OCI-M1 (cell line): Measurements from ENCODE around the gene SEMA3B.
A peak's percentile ranks its signal among the peaks of the same experiment; 100 is the strongest.
"Not testable (repeated sequence)": the region's sequence is repeated elsewhere in the genome, so short reads cannot be mapped to it uniquely, and the experiment has no call there.

ENCODE experiments used
- DNase-seq: peaks from one replicate; lab custom pipeline; 2025; lab: John Stamatoyannopoulos, UW

SEMA3B gene

DNA sequence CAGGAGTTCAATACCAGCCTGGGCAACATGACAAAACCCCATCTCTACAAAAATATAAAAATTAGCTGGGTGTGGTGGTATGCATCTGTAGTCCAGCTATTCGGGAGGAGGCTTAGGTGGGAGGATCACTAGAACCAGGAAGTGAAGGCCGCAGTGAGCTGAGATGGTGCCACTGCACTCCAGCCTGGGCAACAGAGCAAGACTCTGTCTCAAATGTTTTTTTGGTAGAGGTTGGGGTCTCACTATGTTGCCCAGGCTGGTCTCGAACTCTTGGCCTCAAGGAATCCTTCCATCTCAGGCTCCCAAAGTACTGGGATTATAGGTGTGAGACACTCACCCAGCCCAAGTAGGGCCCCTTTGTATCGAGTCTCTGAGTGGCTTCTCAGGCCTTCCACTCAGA, 25.1 kb downstream of the SEMA3B start:
- no peak for DNase-seq

DNA sequence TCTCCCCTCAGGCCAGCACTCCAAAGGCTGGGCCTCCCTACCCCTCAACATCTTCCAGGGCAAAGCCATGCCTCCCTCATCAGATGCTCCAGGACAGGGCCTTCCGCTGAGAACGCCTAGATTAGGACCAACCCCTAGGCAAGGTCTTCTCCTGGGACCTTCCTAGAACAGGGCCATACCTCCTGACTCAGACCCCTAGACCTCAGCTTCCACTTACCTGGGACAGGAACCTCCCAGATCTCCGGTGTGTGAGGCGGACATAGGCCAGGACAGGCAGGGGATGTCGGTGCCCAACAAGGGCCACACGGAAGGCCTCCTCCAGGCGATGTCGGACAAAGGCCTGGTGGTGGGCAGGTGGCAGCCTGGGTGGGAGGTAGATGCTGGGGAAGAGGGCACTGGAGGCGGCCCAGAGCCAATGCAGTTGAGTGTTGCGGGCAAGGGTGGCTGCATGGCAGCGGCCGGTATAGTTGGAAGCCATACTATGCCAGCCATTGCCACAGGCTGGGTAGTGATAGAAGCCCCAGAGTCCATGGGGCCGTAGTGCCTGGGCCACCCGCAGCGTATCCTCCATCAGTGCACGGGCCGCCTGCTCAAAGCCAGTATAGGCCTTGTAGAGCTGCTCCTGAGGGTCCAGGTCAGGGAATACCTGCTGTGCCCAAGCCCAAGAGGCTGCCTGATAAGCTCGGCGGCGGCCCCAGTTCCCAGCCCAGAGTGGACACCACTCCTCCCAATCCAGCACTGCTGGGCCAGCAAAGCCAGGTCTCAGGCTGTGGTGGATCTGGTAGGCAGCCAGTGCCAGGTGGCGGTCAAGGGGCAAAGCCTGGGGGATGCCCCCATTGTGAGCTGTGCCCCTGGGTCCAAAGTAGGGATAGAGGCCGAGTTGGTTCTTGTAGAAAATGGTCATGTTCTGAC, 25.8 kb downstream of the SEMA3B start:
- DNase-seq, result no peak

DNA sequence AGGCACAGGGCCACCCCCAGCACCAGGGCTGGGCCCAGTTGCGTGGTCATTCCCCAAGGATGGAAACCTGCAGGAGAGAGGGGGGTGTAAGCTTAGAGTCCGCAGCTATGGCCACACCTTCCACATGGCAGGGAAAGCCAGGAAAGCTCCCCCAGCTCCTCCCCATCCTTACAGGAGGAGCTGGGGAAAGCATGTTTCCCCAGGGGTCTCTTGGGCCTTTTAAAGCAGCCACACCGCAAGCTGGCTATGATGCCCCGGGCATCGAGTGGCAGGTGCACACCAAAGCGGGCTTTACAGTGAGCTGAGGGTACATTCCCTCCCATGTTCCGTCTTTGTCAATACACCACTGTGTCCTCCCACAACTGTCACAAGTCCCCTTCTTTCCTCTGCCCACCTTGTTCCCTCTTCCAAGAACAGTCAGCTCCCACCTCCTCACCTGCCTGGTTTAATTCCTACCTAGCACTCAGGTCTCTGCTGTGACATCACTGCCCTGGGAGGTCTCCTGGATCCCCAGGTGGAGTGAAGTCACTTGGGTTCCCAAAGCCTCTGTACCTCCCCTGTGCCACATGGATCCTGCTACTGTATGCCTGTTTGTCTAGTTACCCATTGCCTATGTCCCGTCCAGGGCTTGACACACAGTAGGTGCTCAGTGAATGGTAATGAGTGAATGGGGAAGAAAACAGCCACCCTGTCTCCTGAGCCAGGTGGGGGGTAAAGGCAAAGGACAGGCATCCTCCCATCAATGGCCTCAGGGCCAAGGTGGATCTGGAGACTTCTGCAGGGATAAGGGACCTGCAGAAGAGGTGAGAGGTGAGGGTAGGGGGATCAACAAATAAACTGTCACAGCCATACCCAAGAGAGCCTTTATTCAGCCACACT, 26.8 kb downstream of the SEMA3B start:
- no peak for DNase-seq

DNA sequence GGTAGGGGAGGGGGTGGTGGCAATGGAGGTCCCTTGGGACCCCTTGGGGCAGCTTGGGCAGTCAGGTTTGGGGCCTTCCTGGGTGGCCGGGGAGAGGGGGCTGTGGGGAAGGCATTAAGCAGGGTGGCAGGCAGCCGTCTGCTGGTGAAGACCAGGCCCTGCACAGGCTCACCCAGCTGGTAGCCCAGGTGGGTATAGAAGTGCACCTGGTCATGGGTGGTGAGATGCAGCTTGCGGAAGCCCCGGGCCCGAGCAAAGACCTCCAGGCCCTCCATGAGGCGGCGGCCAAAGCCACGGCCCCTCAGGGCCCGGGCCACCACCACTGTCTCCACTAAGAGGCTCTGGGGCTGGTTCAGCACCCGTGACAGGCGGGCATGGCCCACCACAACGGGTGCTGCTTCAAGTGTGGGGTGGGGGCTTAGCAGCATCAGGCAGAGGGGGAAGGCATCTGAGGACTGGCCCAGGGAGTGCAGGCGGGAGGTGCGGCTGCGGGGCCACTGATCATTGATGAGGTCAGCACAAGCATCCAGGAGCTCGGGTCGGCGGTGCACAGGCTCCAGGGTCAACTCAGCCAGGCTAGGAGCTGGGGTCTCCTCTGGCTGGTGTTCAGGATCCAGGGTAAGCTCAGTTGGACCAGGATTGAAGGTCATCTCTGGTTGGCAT, 27.9 kb downstream of the SEMA3B start:
- no peak for DNase-seq

DNA sequence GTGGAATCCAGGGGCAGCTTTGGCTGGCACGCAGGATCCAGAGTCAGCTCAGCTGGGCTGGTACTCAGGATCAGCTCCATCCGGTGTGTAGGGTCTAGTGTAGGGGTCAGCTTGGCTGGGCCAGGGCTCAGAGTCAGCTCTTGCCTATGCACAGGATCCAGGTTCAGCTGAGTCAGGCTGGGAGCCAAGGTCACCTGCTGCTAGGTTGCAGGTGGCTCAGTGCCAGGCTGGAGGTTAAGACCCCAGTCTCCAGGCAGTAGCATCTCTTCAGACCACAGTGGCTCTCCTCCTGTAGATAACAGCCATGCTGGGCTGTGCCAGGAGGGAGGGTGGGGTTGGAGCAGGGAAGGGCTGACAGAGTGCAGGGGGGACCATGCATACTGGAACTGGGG, 28.4 kb downstream of the SEMA3B start:
- DNase-seq, result no peak

DNA sequence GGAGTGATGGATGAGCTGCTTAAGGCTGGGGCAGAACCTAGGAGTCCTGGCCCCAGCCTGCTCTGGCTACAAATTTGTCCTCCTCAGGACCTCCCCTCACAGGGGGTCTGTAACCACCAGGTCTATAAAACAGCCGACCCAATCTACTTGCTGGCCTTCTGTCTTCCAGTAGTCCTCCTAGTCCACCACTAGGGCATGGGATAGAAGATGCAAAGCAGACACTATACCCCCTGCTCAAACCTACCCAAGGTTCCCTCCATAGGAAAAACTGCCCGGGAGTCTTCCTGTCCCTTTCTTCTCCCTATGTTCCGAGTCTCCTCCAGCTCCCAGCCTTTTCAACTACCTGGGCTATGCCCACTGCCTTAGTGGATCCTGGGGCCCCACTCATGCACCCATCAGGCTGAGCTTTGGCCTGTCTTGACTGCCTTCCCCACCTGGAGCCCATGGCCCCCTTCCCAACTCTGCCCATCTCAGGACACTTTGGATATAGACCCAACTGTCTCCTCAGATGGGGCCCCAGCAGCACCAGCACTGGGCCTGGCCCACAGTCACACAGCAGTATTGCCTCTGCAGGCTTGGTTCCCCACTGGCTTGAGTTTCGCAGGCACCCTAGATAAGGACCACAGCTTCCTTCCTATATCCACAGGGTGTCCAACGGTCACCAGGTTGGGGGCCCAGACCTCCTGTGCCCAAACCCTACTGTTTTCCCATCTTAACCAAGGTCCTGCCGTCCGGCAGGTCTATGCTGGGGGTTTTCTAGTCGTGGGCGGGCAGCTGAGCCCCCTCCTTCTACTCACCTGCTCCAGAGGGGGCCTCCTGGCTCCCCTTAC, 29.2 kb downstream of the SEMA3B start:
- peak; percentile 35 for DNase-seq

DNA sequence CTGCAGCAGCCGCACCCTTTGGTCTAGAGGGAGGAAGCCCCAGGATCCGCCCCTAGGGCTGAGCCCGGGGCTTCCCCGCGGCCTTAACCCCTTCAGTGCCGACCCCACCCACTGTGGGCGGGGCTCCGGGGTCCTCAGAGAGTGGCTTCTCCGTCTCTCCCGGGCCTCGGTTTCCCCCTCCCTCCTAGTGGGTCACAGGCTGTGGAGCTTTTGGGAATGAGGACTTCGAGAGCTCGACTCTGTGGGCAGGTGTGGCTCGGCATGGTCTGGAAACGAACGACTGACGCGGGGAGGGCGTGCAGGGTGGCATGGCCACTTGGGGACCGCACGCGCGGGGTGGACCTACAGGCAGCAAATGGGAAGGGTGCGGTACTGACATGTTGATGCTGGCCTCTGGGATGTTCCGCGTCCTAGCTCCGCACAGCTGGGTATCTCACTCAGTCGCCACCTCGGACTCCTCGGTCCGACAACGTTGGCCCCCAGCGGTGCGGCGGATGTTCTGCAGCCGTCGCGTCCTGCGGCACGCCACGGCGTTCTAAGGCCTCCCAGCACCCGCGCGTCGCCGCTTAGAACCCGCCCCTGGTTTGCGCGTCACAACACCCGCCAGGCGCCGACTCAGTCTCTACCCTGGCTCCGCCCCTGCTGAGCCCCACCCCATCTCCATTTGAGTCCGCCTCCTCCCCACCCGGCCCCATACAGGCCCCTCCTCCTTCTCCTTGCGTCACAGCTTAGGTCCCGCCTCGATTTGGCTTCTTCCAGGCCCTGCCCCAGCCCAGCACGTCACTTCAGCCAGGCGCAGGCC, 30.1 kb downstream of the SEMA3B start, which contains the start of the genes HYAL3 and NAA80:
HYAL3 (minus strand) TSS at position 570 of the 802 bp plus-strand sequence. CDS start 3,803 bp downstream, outside the sequence.
NAA80 (minus strand) TSS at position 570 of the 802 bp plus-strand sequence. CDS start 1,942 bp downstream, outside the sequence.
- DNase-seq, result peak; percentile 98

DNA sequence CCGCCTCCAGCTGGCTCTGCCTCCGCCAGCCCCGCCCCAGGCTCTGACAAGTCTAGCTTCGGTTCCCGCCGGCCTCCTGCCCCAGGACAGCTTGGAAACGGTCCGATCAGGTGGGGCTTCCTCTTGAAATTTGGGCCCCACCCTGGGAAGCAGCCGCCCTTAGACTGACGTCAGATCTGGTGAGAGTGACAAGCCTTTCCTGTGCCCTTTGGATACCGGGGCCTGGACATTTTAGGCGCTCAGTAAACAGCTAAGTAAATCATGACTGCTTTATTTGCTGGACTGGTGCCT, 30.6 kb downstream of the SEMA3B start:
- no peak for DNase-seq

DNA sequence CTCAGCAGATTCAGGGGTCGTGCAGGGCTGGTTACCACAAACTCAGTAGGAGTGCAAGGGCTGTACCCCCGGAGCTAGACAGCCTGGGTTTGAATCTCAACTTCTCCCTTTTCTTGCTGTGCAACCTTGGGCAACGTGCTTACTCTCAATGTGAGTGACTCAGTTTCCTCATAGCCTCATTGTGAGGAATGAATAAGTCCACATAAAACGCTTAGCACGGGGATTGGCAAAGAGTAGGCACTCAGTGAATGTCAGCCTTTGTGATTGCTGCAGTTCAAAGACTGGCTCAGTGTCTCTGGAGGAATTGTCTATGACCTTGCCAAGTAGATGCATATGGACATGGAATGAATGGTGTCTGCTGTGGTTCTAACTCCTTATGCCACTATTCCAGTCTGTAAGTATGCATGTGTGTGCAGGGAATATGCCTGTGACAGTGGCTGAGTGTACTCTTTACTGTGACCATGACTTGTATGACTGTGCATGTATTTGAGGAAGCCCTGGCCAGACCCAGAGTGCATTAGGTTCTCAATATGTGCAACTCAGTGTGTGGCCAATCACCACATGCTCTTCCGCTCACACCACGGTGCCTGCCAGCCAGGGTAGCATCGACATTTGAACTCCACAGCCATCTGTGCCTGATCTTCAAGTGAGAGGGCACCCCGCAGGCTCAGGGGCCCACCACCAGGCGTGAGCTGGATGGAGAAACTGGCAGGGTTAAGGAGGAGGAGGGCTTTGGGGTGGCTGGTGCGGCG, 31.2 kb downstream of the SEMA3B start:
- peak; percentile 30 for DNase-seq

DNA sequence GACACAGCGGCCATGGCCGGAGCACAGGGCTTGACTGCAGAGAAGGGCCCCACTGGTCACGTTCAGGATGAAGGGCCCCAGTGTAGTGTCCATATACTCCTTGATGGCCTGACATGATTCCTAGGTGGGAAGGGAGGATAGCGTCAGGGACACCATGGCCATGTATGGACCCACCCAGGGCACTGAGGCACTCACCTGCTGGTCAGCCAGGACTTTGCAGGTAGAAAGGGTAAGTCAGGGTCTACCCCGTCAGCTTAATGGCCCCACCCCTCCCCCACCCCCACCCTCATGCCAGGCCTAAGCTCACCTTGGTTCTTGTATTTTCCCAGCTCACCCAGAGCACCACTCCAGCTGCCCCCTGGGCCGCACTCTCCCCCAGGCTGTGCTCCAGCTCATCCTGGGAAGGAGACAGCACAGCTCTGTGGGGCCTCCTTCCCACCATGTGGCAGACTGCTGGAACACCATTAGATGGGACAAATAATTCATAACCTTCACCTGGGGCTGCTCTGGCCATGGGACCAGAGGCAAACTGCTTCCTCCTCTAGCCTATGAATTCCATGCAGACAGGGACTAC, 31.8 kb downstream of the SEMA3B start:
- DNase-seq, result no peak

DNA sequence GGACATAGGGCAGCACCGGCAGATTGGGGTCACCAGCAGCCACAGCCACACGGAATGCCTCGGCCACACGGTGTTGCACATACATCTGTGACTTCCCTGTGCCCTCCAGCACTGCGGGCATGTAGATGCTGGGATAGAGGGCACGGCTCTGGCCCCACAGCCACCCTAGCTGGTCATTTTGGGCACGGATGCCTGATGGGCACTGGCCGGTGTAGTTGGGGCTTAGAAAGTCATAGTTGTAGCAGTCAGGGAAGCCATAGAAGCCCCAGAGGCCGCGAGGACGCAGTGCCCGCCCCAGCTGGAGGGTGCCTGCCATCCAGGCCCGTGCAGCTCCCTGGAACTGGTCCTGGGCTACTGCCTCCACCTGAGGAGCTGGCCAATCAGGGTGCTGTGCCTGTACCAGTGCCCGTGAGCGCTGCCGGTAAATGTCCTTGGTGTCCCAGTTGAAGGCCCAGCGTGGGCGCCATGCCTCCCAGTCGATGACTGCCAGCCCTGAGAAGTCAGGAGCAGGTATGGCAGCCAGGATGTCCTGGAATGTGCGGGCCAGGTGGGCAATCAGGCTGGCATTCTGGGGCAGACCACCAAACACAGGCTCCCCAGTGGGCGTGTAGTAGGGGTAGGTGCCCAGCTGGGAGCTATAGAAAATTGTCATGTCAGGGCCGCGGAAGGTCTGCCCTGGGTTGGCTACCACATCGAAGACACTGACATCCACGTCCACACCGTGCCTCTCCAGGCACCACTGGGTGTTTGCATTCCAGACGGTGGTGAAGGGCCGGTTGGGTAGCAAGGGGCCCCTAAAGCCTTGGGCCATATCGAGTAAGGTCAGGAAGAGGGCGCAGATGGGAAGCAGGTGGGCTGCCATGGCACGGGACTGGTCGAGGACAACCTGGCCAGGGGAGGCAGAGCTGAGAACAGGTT, 33.4 kb downstream of the SEMA3B start:
- DNase-seq, result no peak

DNA sequence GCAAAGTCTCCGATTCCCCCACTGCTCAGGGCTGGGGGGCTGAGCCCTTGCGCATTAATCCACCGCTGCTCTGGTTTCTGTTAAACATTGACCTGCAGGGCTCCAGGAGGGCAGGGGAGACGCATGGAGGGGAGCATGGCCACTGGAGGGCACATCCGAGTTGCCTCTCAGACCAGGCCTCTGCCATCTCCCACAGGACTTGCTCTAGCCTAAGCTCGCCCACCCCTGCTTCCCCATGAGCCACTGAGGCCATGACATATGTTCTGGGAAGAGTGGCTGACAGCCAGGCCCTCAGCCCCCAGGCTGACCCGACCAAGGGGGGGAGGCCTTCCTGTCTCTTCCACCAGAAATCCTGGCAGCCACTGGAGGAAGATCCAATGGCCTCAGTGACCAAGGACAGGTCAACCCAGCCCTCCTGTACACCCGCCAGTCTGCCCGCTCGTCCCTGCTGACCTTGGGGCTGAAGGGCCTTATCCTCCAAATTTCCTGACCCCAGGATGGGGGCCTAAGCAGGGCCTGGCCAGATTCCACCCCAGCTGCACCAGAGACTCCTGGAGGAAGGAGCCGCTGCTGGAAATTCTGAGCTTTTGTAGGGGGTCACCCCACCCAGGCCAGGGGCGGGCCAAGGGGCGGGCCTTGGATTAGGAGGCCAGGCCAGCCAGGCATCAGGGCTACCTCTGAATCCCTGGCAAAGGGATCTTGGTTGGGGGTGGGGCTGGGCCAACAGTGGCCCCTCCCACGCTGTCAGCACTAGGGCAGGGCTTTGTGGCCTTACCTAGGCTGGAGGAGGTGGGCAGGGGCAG, 34.3 kb downstream of the SEMA3B start, which contains the start of gene HYAL1:
HYAL1 (minus strand) TSS at position 562 of the 803 bp plus-strand sequence. CDS start 618 bp downstream, outside the sequence.
- DNase-seq, result no peak

DNA sequence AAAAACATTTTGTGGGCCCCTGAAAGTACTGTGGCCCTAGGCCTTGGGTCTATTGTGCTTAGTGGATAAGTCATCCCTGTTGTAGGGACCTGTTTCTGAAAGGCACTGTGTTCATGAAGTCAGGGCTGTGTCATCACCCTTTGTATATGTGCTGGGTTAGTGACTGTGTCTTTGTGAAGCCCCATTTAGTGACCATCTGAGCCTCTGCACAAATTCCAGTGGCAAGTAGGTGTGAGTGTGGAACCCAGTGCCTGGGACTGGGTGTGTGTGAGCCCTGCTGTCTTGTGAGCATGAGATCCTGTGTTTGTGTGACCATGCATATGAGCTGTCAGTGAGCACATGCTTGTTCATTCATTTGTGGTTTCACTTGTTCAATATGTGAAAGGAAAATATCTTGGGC, 35.7 kb downstream of the SEMA3B start:
- DNase-seq, result no peak

DNA sequence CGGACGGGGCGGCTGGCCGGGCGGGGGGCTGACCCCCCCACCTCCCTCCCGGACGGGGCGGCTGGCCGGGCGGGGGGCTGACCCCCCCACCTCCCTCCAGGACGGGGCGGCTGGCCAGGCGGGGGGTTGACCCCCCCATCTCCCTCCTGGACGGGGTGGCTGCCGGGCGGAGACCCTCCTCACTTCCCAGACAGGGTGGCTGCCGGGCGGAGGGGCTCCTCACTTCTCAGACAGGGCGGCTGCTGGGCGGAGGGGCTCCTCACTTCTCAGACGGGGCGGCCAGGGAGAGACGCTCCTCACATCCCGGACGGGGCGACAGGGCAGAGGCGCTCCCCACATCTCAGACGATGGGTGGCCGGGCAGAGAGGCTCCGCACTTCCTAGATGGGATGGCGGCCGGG, 43.1 kb downstream of the SEMA3B start:
- not testable (repeated sequence) for DNase-seq

DNA sequence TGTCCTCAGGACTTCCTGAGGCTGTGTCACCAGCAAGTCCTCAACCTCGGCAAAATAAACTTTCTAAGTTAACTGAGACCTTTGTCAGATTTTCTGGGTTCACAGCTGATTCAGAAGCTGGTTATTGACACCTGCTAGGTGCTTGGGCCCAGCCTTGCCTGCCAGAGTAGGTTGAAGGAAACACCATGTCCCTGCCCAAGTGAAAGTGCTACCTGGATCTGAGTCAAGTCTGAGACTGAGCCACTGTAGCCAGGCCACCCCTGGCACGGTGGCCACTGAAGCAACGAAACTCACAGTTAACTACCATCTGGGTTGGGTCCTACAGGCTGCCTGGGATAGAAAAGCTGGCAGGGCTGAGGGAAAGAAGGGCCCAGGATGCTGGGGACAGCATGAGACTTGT, 45.4 kb downstream of the SEMA3B start:
- DNase-seq, result no peak

DNA sequence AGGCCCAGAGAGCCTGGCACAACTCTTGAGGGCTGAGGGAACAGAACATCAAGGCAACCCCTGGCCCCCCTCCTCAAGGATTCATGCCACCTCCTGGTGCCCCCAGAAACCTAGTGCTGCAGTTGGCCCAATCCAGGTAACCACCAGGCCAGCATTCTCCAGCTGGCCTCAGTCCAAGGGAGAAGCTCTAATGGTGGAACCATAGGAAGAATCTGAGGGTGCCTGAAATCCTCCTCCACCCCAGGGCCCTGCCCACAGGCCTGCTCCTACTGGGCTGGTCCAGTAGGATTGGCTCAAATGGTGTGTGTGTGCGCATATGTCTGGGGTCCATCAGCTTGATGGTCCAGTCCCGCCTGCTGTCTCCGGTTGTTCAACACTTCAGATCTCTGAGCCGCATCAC, 45.9 kb downstream of the SEMA3B start:
- DNase-seq, result no peak

DNA sequence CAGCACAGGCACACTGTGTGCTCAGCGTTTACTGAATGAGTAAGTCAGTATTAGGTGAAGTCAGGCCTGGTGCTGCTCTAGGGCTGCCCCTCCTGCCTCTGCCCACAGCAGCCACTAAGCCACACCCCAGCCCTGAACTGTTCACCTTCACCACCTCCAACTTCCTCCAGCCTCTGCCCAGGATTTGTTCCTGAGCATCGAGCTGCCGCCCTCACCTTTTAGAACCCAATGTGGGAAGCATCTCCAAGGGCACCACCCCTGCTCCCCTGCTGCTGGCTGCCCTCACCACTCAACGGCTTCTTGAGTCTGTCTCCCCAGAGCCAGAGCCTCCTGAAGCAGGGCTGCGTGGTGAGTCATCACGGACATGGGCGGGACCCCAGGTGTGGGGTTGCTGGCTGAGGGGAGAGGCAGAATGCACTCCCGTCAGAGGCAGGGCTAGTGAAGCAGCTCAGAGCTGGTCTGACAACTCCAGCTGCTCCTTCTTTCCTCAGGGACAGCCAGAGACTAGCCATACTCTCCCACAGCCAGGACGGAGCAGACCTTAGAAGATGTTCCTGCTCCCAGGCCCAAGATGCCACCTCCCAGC, 47.8 kb downstream of the SEMA3B start:
- no peak for DNase-seq
